HCT116 (cell line): ENCODE measurements around the gene BMF. TPM values are rescaled to one million over a fixed set of nuclear protein-coding genes. Genes with fewer than 3 reads are reported as not detected.
"Not testable (repeated sequence)": the region's sequence is repeated elsewhere in the genome, so short reads cannot be mapped to it uniquely, and the experiment has no call there.

Source experiments
- ATAC-seq: fragments of 200-7000 bp; cut with Tn5 transposase; 2 replicates; pipeline ENCODE4 v1.9.1; 2020; ENCODE audit warnings: mild to moderate bottlenecking, moderate library complexity
- BruUV-seq: library from RNA; stranded (reverse); fragments of 400-500 nt; replicated peaks from 2 replicates; lab custom pipeline; 2021; lab: Mats Ljungman, UMichigan
- CTCF ChIA-PET: fragments of 300-600 bp; sonication (Branson Sonifier 250); formaldehyde crosslinking; loops from one replicate; lab custom pipeline; 2021; ENCODE audit warnings: antibody characterized with exemption; lab: Charles Lee
- POLR2A ChIA-PET: fragments of 300-600, 350-600 bp; sonication (Branson Sonifier 250); formaldehyde crosslinking; loops from one replicate; lab custom pipeline; 2021; ENCODE audit warnings: antibody characterized with exemption; lab: Charles Lee
- RAD21 ChIA-PET, 2 experiments: fragments of 300-600 bp; sonication (Branson Sonifier 250); formaldehyde crosslinking; loops; one replicate each; lab custom pipeline; 2023; ENCODE audit warnings: low total read pairs in 2 of 2; ENCODE audit not compliant: uncharacterized antibody in 2 of 2, unreplicated experiment in 2 of 2, low non-redundant PET in 1 of 2; lab: Charles Lee
- DNase-seq: peaks from one replicate; pipeline ENCODE4 v3.0.0-alpha.2; 2010; ENCODE audit warnings: low read depth, low spot score
- H2AFZ ChIP-seq: fragments of 200-600 bp; shearing (Covaris generic), sonication (generic); 2 replicates; pipeline ENCODE4 v1.6.1; 2017; ENCODE audit warnings: low read depth, mixed run types, mixed read lengths, antibody characterized with exemption, low read length; ENCODE audit not compliant: poor library complexity, severe bottlenecking
- H3K27ac ChIP-seq: 2 replicates; pipeline ENCODE4 v1.5.1; 2012; ENCODE audit warnings: low read depth, low read length
- H3K27me3 ChIP-seq: fragments of 200-600 bp; sonication (generic); 2 replicates; pipeline ENCODE4 v1.6.1; 2016; ENCODE audit warnings: mixed run types, low read length, mixed read lengths; ENCODE audit not compliant: insufficient read depth
- H3K36me3 ChIP-seq, 2 experiments: fragments of 200-500 bp in 1 of 2; fragments of 200-600 bp in 1 of 2; sonication (Bioruptor generic) in 1 of 2; sonication (generic) in 1 of 2; 2 replicates each; pipeline versions ENCODE4 v1.5.1 to v1.6.1; 2014 to 2016; ENCODE audit warnings: low read length in 2 of 2, inconsistent platforms in 1 of 2, mixed read lengths in 1 of 2, mixed run types in 1 of 2; ENCODE audit not compliant: insufficient read depth in 2 of 2, control insufficient read depth in 1 of 2
- H3K4me1 ChIP-seq, 2 experiments: fragments of 200-600 bp in 1 of 2; sonication (generic) in 1 of 2; 2 replicates each; pipeline versions ENCODE4 v1.5.1 to v1.6.1; 2012 to 2017; ENCODE audit warnings: low read length in 2 of 2, inconsistent platforms in 1 of 2, mild to moderate bottlenecking in 1 of 2, mixed read lengths in 1 of 2, mixed run types in 1 of 2, moderate library complexity in 1 of 2; ENCODE audit not compliant: insufficient read depth in 2 of 2, control insufficient read depth in 1 of 2
- H3K4me2 ChIP-seq: fragments of 200-600 bp; sonication (generic); 2 replicates; pipeline ENCODE4 v1.6.1; 2017; ENCODE audit warnings: mixed run types, low read length, mixed read lengths
- H3K4me3 ChIP-seq, 2 experiments: fragments of 200-600 bp in 1 of 2; sonication (generic) in 1 of 2; replicated peaks in 1 of 2; 2 replicates each; pipeline ENCODE4 v1.5.1; 2011 to 2016; ENCODE audit warnings: low read length in 2 of 2, control low read depth in 1 of 2, low read depth in 1 of 2, mild to moderate bottlenecking in 1 of 2, mixed read lengths in 1 of 2, mixed run types in 1 of 2
- H3K79me2 ChIP-seq: fragments of 200-600 bp; sonication (generic); 2 replicates; pipeline ENCODE4 v1.6.1; 2017; ENCODE audit warnings: mild to moderate bottlenecking, mixed run types, low read length, moderate library complexity, mixed read lengths; ENCODE audit not compliant: insufficient read depth
- H3K9ac ChIP-seq: fragments of 200-600 bp; sonication (generic); 2 replicates; pipeline ENCODE4 v1.6.1; 2016; ENCODE audit warnings: low read length, mixed read lengths
- H3K9me2 ChIP-seq: fragments of 200-600 bp; sonication (generic), shearing (Covaris generic); 2 replicates; pipeline ENCODE4 v1.6.1; 2017; ENCODE audit warnings: mixed run types, mild to moderate bottlenecking, moderate library complexity; ENCODE audit not compliant: insufficient read depth
- H3K9me3 ChIP-seq, 2 experiments: fragments of 200-500 bp in 1 of 2; fragments of 200-600 bp in 1 of 2; sonication (Bioruptor generic) in 1 of 2; sonication (generic) in 1 of 2; 2 replicates each; pipeline ENCODE4 v1.6.1; 2014 to 2017; ENCODE audit warnings: low read length in 2 of 2, mixed read lengths in 2 of 2, inconsistent platforms in 1 of 2, low read depth in 1 of 2, mild to moderate bottlenecking in 1 of 2, mixed run types in 1 of 2, moderate library complexity in 1 of 2; ENCODE audit not compliant: control insufficient read depth in 1 of 2, insufficient read depth in 1 of 2
- H4K20me1 ChIP-seq: fragments of 200-600 bp; sonication (generic), shearing (Covaris generic); 2 replicates; pipeline ENCODE4 v1.6.1; 2017; ENCODE audit warnings: mixed run types, mild to moderate bottlenecking, moderate library complexity; ENCODE audit not compliant: insufficient read depth
- CBX3 ChIP-seq: IDR thresholded peaks from 2 replicates; pipeline ENCODE4 v1.6.1; 2012; ENCODE audit warnings: low read depth
- CEBPB ChIP-seq: IDR thresholded peaks from 2 replicates; pipeline ENCODE4 v1.6.1; 2012; ENCODE audit warnings: low read depth
- ELF1 ChIP-seq: IDR thresholded peaks from 2 replicates; pipeline ENCODE4 v1.6.1; 2012; ENCODE audit warnings: low read depth, borderline replicate concordance
- POLR2A ChIP-seq: IDR thresholded peaks from 2 replicates; pipeline ENCODE4 v1.7.0; 2011; ENCODE audit warnings: borderline replicate concordance; ENCODE audit not compliant: insufficient read depth, insufficient read length; ENCODE audit errors: extremely low read depth
- POLR2AphosphoS5 ChIP-seq: IDR thresholded peaks from 2 replicates; pipeline ENCODE4 v1.6.1; 2011; ENCODE audit warnings: mild to moderate bottlenecking, low read depth, low read length, moderate library complexity
- ZFX ChIP-seq: fragments of 450-650 bp; IDR thresholded peaks from 2 replicates; pipeline ENCODE4 v1.6.1; 2017
- intact Hi-C: fragments of 100-400 bp; cut with micrococcal nuclease; formaldehyde crosslinking; loops from 2 replicates; pipeline ENCODE4 v1.10.0; 2022
- total RNA-seq: library from RNA; stranded (reverse); gene quantifications from one replicate; pipeline ENCODE4 v1.2.1, GENCODE V29; 2021; ENCODE audit not compliant: unreplicated experiment
- TF ChIP-seq, protein P1 (sequence below): IDR thresholded peaks from 2 replicates; pipeline ENCODE4 v1.6.1; 2012; ENCODE audit warnings: low read depth
- TF ChIP-seq, protein P2 (sequence below): IDR thresholded peaks from 2 replicates; pipeline ENCODE4 v1.6.1; 2011; ENCODE audit warnings: mild to moderate bottlenecking, low read length, moderate library complexity; ENCODE audit not compliant: insufficient replicate concordance; ENCODE audit errors: extremely low read depth
- TF ChIP-seq, protein P3 (sequence below), 3 experiments: fragments of 200-600 bp in 1 of 3; sonication (generic) in 1 of 3; IDR thresholded peaks in 2 of 3; conservative IDR thresholded peaks in 1 of 3; 2 replicates each; pipeline ENCODE4 v1.5.1; 2012 to 2017; ENCODE audit warnings: low read depth in 2 of 3, low read length in 2 of 3, antibody characterized with exemption in 1 of 3, borderline replicate concordance in 1 of 3, control low read depth in 1 of 3, mild to moderate bottlenecking in 1 of 3, mixed read lengths in 1 of 3, mixed run types in 1 of 3, moderate library complexity in 1 of 3; ENCODE audit not compliant: insufficient read depth in 1 of 3

The BMF gene
- total RNA-seq, 1 experiment from 2014 or later = 1.0 TPM

DNA sequence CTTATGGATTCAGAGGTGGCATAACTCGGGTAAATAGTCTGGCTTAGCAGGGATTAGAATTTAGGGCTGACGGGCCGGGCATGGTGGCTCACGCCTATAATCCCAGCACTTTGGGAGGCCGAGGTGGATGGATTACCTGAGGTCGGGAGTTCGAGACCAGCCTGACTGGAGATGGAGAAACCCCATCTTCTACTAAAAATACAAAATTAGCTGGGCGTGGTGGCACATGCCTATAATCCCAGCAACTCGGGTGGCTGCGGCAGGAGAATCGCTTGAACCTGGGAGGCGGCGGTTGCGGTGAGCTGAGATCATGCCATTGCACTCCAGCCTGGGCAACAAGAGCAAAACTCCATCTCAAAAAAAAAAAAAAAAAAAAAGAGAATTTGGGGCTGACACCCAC is 6.4 kb upstream of the BMF start:
- H3K79me2 ChIP-seq, H3K27ac ChIP-seq, POLR2A ChIA-PET, intact Hi-C loops, H3K9me3 ChIP-seq, H3K4me2 ChIP-seq, ATAC-seq, DNase-seq, H3K36me3 ChIP-seq, H3K9ac ChIP-seq, H3K27me3 ChIP-seq, BruUV-seq, H3K4me3 ChIP-seq, RAD21 ChIA-PET, H2AFZ ChIP-seq, H3K9me2 ChIP-seq, H3K4me1 ChIP-seq, H4K20me1 ChIP-seq: not testable (repeated sequence)
- CTCF ChIA-PET = interaction anchor here (1.1 to 3.9 kb wide), 2 partner anchors 10 to 102 kb away, joined by 3 to 34 read pairs; no protein-coding TSS in a partner anchor

DNA sequence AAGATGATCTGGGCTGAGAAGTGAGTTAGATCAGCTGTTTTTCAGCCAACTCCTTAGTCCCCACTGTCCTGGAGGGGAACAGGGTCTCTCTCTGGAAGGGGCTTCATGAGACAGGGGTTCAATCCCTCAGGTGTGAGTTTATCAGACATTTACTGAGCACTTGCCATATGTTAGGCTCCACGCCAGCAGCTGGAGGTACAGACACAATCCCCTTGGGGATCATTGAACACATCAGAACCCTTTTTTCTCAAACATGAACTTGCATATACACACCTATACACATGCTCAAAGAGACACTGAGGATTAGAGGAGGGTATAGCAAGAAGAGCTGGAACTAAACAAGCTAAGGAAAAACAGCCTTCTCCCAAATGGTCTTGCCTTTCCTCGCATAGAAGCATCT is 5.5 kb upstream of the BMF start:
- no peak overlapping the region for H3K27ac ChIP-seq
- H3K4me1 ChIP-seq = peaks cover 5 to 6% of the 10 kb centered on the region in 2 experiments
- H3K79me2 ChIP-seq = no peaks in the 10 kb centered on the region
- ChIA-PET POLR2A (no interaction called here), CTCF (interaction anchor here (1.1 to 3.9 kb wide), 2 partner anchors 9 to 103 kb away, joined by 3 to 34 read pairs; no protein-coding TSS in a partner anchor), RAD21 (no interaction called here)
- intact Hi-C loops = no loop called here
- no peaks in the 10 kb centered on the region for H3K36me3 ChIP-seq
- no peaks in the 10 kb centered on the region for H3K27me3 ChIP-seq
- TF ChIP-seq POLR2A (no peak), CBX3 (no peak), ELF1 (no peak), ZFX (no peak), CEBPB (no peak), POLR2AphosphoS5 (no peak)
- TF ChIP-seq, protein P1, sequence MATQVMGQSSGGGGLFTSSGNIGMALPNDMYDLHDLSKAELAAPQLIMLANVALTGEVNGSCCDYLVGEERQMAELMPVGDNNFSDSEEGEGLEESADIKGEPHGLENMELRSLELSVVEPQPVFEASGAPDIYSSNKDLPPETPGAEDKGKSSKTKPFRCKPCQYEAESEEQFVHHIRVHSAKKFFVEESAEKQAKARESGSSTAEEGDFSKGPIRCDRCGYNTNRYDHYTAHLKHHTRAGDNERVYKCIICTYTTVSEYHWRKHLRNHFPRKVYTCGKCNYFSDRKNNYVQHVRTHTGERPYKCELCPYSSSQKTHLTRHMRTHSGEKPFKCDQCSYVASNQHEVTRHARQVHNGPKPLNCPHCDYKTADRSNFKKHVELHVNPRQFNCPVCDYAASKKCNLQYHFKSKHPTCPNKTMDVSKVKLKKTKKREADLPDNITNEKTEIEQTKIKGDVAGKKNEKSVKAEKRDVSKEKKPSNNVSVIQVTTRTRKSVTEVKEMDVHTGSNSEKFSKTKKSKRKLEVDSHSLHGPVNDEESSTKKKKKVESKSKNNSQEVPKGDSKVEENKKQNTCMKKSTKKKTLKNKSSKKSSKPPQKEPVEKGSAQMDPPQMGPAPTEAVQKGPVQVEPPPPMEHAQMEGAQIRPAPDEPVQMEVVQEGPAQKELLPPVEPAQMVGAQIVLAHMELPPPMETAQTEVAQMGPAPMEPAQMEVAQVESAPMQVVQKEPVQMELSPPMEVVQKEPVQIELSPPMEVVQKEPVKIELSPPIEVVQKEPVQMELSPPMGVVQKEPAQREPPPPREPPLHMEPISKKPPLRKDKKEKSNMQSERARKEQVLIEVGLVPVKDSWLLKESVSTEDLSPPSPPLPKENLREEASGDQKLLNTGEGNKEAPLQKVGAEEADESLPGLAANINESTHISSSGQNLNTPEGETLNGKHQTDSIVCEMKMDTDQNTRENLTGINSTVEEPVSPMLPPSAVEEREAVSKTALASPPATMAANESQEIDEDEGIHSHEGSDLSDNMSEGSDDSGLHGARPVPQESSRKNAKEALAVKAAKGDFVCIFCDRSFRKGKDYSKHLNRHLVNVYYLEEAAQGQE = no peak
- TF ChIP-seq, protein P2, sequence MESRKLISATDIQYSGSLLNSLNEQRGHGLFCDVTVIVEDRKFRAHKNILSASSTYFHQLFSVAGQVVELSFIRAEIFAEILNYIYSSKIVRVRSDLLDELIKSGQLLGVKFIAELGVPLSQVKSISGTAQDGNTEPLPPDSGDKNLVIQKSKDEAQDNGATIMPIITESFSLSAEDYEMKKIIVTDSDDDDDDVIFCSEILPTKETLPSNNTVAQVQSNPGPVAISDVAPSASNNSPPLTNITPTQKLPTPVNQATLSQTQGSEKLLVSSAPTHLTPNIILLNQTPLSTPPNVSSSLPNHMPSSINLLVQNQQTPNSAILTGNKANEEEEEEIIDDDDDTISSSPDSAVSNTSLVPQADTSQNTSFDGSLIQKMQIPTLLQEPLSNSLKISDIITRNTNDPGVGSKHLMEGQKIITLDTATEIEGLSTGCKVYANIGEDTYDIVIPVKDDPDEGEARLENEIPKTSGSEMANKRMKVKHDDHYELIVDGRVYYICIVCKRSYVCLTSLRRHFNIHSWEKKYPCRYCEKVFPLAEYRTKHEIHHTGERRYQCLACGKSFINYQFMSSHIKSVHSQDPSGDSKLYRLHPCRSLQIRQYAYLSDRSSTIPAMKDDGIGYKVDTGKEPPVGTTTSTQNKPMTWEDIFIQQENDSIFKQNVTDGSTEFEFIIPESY = no peak
- TF ChIP-seq, protein P3, sequence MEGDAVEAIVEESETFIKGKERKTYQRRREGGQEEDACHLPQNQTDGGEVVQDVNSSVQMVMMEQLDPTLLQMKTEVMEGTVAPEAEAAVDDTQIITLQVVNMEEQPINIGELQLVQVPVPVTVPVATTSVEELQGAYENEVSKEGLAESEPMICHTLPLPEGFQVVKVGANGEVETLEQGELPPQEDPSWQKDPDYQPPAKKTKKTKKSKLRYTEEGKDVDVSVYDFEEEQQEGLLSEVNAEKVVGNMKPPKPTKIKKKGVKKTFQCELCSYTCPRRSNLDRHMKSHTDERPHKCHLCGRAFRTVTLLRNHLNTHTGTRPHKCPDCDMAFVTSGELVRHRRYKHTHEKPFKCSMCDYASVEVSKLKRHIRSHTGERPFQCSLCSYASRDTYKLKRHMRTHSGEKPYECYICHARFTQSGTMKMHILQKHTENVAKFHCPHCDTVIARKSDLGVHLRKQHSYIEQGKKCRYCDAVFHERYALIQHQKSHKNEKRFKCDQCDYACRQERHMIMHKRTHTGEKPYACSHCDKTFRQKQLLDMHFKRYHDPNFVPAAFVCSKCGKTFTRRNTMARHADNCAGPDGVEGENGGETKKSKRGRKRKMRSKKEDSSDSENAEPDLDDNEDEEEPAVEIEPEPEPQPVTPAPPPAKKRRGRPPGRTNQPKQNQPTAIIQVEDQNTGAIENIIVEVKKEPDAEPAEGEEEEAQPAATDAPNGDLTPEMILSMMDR (IDR thresholded peaks at IDR 0.05 in 2 of 3, conservative IDR thresholded peaks at IDR 0.05 in 1 of 3; ENCODE audit: borderline replicate concordance in 1 of 3, insufficient read depth in 1 of 3, low read depth in 2 of 3, low read length in 2 of 3) = no peak
- no peaks in the 10 kb centered on the region for H3K9me2 ChIP-seq
- no peak overlapping the region for H3K4me3 ChIP-seq
- DNase-seq = no peak
- no peaks in the 10 kb centered on the region for H3K9me3 ChIP-seq
- ATAC-seq = no peak
- BruUV-seq = no TSS peak
- no peak overlapping the region for H3K9ac ChIP-seq
- no peak overlapping the region for H3K4me2 ChIP-seq
- no peaks in the 10 kb centered on the region for H4K20me1 ChIP-seq
- H2AFZ ChIP-seq = no peak overlapping the region
